Neural progenitor cell (in vitro differentiated cells): ENCODE results near the gene PKNOX2. TPM values are rescaled to one million over a fixed set of nuclear protein-coding genes. Genes with fewer than 3 reads are reported as not detected.

Source experiments
- DNase-seq: peaks from one replicate; pipeline ENCODE4 v3.0.0-alpha.2; 2016; ENCODE audit warnings: low spot score
- H2AFZ ChIP-seq: fragments of 200-600 bp; sonication (generic); replicated peaks from 2 replicates; pipeline ENCODE4 v1.6.1; 2016; ENCODE audit warnings: antibody characterized with exemption
- H3F3A ChIP-seq: fragments of 200-600 bp; sonication (generic); 2 replicates; pipeline ENCODE4 v1.6.1; 2016; ENCODE audit warnings: antibody characterized with exemption, low read depth
- H3K27ac ChIP-seq: fragments of 200-600 bp; sonication (generic); 2 replicates; pipeline ENCODE4 v1.5.1; 2016; ENCODE audit warnings: mild to moderate bottlenecking
- H3K27me3 ChIP-seq: fragments of 200-600 bp; sonication (generic); 2 replicates; pipeline ENCODE4 v1.6.1; 2016; ENCODE audit warnings: mild to moderate bottlenecking, moderate library complexity
- H3K36me3 ChIP-seq: fragments of 200-600 bp; sonication (generic); 2 replicates; pipeline ENCODE4 v1.5.1; 2016
- H3K4me1 ChIP-seq: fragments of 200-600 bp; sonication (generic); 2 replicates; pipeline ENCODE4 v1.6.1; 2016; ENCODE audit warnings: mixed run types
- H3K4me2 ChIP-seq: fragments of 200-600 bp; sonication (generic); 2 replicates; pipeline ENCODE4 v1.6.1; 2016
- H3K4me3 ChIP-seq: fragments of 200-600 bp; sonication (generic); 2 replicates; pipeline ENCODE4 v1.5.1; 2016
- H3K79me2 ChIP-seq: fragments of 200-600 bp; sonication (generic); 2 replicates; pipeline ENCODE4 v1.6.1; 2016; ENCODE audit warnings: low read depth
- H3K9ac ChIP-seq: fragments of 200-600 bp; sonication (generic); 2 replicates; pipeline ENCODE4 v1.6.1; 2016
- H3K9me3 ChIP-seq: fragments of 200-600 bp; sonication (generic); 2 replicates; pipeline ENCODE4 v1.5.1; 2016; ENCODE audit warnings: low read depth
- H4K20me1 ChIP-seq: fragments of 200-600 bp; sonication (generic); 2 replicates; pipeline ENCODE4 v1.6.1; 2016; ENCODE audit warnings: low read depth
- H3K27ac Mint-ChIP-seq: 3 replicates; pipeline ENCODE4 v1.8.0; 2021; ENCODE audit warnings: mixed read lengths
- H3K27me3 Mint-ChIP-seq: 2 replicates; pipeline ENCODE4 v1.8.0; 2022; ENCODE audit warnings: low read depth, mild to moderate bottlenecking, inconsistent platforms, moderate library complexity, mixed read lengths; ENCODE audit not compliant: insufficient read depth
- H3K36me3 Mint-ChIP-seq: 3 replicates; pipeline ENCODE4 v1.8.0; 2021; ENCODE audit warnings: mixed read lengths
- H3K4me1 Mint-ChIP-seq: 3 replicates; pipeline ENCODE4 v1.8.0; 2021; ENCODE audit warnings: mixed read lengths
- H3K4me3 Mint-ChIP-seq: 3 replicates; pipeline ENCODE4 v1.8.0; 2021; ENCODE audit warnings: mild to moderate bottlenecking, moderate library complexity, mixed read lengths
- H3K9me3 Mint-ChIP-seq: 3 replicates; pipeline ENCODE4 v1.8.0; 2020; ENCODE audit warnings: mixed read lengths
- CTCF ChIP-seq: fragments of 200-600 bp; sonication (generic); IDR thresholded peaks from 2 replicates; pipeline ENCODE4 v1.5.1; 2017; ENCODE audit warnings: antibody characterized with exemption, mild to moderate bottlenecking
- EZH2 ChIP-seq: fragments of 200-600 bp; sonication (generic); IDR thresholded peaks from 2 replicates; pipeline ENCODE4 v1.6.1; 2017; ENCODE audit warnings: antibody characterized with exemption, mild to moderate bottlenecking, moderate library complexity
- EZH2phosphoT487 ChIP-seq: fragments of 200-600 bp; sonication (generic); IDR thresholded peaks from 2 replicates; pipeline ENCODE4 v1.6.1; 2017; ENCODE audit warnings: antibody characterized with exemption
- total RNA-seq: library from RNA; depleted of rRNA; stranded (reverse); fragments of >200 nt; gene quantifications from 2 replicates; pipeline ENCODE4 v1.2.3, GENCODE V29; 2015; ENCODE audit warnings: low replicate concordance

PKNOX2 gene
- total RNA-seq, 1 donor from 2014 or later, result 4.3 TPM

DNA sequence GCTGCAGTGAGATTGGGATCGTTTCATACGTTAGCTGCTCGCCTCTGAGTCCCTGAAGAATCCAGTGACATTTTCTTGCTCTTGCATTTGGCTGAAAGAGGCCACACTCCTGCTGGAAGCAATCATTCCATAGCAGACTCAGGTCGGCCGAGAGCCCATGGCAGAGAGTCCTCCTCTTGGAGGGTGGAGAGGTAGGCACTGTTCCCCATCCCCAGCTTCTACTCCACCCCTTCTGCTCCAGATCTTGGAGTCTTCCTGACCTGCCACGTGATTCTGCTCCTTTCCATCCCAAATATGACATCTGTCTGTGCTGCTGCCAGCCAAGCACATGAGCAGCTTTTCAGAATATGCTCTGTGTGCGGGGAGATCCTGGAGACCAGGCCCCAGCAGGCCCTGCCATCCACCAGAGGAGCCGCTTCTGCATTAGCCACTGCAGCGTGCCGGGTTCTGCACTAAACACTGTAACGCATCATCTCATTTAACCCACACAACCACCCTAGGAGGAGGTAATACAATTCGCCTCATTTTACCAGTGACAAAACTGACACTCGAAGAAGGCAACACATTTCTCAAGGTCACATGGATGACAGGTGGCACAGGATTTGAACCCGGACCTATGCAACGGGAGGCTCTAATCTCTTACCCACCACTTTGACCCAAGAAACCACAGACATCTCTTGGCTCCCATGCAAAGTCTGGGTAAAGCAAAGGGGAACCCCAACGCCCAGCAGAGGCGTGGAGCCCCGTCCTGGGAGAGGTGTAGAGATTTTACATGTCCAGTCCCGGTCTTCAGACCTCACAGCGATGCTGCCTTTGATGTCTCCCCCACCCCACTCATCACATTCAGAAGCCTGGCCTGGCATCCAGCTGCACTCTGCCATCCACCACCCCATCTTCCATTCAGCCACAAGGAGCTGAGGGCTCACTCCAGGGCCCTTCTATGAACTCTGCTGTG, 252.7 kb downstream of the PKNOX2 start:
- H3K27ac Mint-ChIP-seq, result no peak overlapping the region
- no peak for DNase-seq
- Histone ChIP-seq H3K27ac (no peak overlapping the region), H3K4me1 (peaks cover 16% of the 10 kb centered on the region), H3K36me3 (no peaks in the 10 kb centered on the region), H3K27me3 (no peaks in the 10 kb centered on the region), H3K9me3 (no peaks in the 10 kb centered on the region), H3K79me2 (no peaks in the 10 kb centered on the region), H3K4me3 (no peak overlapping the region), H3F3A (peaks cover 10% of the 10 kb centered on the region), H2AFZ (no peak overlapping the region), H4K20me1 (no peaks in the 10 kb centered on the region), H3K9ac (no peak overlapping the region), H3K4me2 (no peak overlapping the region)
- H3K27me3 Mint-ChIP-seq, result no peaks in the 10 kb centered on the region
- no peak overlapping the region for H3K4me3 Mint-ChIP-seq
- no peak for TF ChIP-seq EZH2
- TF ChIP-seq EZH2phosphoT487, result no peak
- TF ChIP-seq CTCF, result no peak
- H3K36me3 Mint-ChIP-seq, result peaks cover 27% of the 10 kb centered on the region
- H3K9me3 Mint-ChIP-seq, result no peaks in the 10 kb centered on the region
- H3K4me1 Mint-ChIP-seq, result peaks cover 12% of the 10 kb centered on the region

DNA sequence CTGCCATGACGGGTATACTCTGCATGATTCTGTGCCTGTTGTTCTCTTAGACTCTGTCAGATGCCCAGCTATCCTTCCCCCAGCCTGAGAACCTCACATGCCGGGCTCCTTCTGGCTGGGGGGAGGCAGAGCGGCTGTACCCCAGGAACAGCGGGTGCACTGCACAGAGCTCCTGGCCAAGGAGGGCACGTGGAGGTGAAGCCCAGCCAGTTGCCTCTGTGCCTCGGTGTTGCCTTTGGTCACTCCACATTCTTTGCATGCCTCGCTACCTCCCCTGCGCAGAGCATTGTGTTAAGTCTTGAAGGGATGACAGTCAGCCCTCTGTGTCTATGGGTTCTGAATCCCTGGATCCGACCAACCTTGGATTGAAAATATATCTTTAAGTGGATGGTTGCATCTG, 253.8 kb downstream of the PKNOX2 start:
- H3K27me3 Mint-ChIP-seq, result no peaks in the 10 kb centered on the region
- H2AFZ ChIP-seq, result no peak overlapping the region
- H4K20me1 ChIP-seq, result no peaks in the 10 kb centered on the region
- peak; percentile 79 for DNase-seq
- no peaks in the 10 kb centered on the region for H3K9me3 ChIP-seq
- H3K36me3 ChIP-seq, result no peaks in the 10 kb centered on the region
- no peaks in the 10 kb centered on the region for H3K9me3 Mint-ChIP-seq
- no peak overlapping the region for H3K27ac ChIP-seq
- H3K4me3 Mint-ChIP-seq, result no peak overlapping the region
- peaks cover 10% of the 10 kb centered on the region for H3F3A ChIP-seq
- H3K9ac ChIP-seq, result no peak overlapping the region
- no peak overlapping the region for H3K27ac Mint-ChIP-seq
- no peaks in the 10 kb centered on the region for H3K79me2 ChIP-seq
- H3K27me3 ChIP-seq, result no peaks in the 10 kb centered on the region
- TF ChIP-seq EZH2phosphoT487, result no peak
- no peak for TF ChIP-seq CTCF
- no peak for TF ChIP-seq EZH2
- peaks cover 16% of the 10 kb centered on the region for H3K4me1 ChIP-seq
- peak overlapping the region; percentile 5 for H3K4me2 ChIP-seq
- no peak overlapping the region for H3K4me3 ChIP-seq
- peaks cover 22% of the 10 kb centered on the region for H3K36me3 Mint-ChIP-seq
- H3K4me1 Mint-ChIP-seq, result peaks cover 10% of the 10 kb centered on the region

- TF ChIP-seq EZH2 (no peak), EZH2phosphoT487 (no peak), CTCF (no peak)
These were observed 258.1 kb downstream of the PKNOX2 start for GRCh38 chr11:125422681-125423080.

More at GRCh38 chr11:125422681-125423080, 258.1 kb downstream of the PKNOX2 start:
- Histone ChIP-seq H3K36me3 (no peaks in the 10 kb centered on the region), H2AFZ (no peak overlapping the region), H3K9me3 (no peaks in the 10 kb centered on the region), H3K27ac (no peak overlapping the region), H3K27me3 (no peaks in the 10 kb centered on the region), H3K4me1 (peaks cover 16% of the 10 kb centered on the region), H4K20me1 (no peaks in the 10 kb centered on the region), H3K9ac (no peak overlapping the region), H3K4me2 (no peak overlapping the region), H3K4me3 (no peak overlapping the region), H3K79me2 (no peaks in the 10 kb centered on the region), H3F3A (peaks cover 10% of the 10 kb centered on the region)
- no peak overlapping the region for H3K27ac Mint-ChIP-seq
- peaks cover 10% of the 10 kb centered on the region for H3K4me1 Mint-ChIP-seq
- H3K9me3 Mint-ChIP-seq, result no peaks in the 10 kb centered on the region
- no peaks in the 10 kb centered on the region for H3K27me3 Mint-ChIP-seq
- no peak overlapping the region for H3K4me3 Mint-ChIP-seq
- H3K36me3 Mint-ChIP-seq, result peaks cover 16% of the 10 kb centered on the region
- no peak for DNase-seq
